Prostate gland (tissue), 2 donors: Measurements from ENCODE around the gene KBTBD6. TPM values are rescaled to one million over a fixed set of nuclear protein-coding genes. Genes with fewer than 3 reads are reported as not detected.
"Not testable (repeated sequence)": the region's sequence is repeated elsewhere in the genome, so short reads cannot be mapped to it uniquely, and the experiment has no call there.

Experiments
- DNase-seq: peaks from one replicate; pipeline ENCODE4 v3.0.0-alpha.2; 2019; ENCODE audit warnings: low spot score
- H3K27ac ChIP-seq, 2 donors: fragments of 200-600 bp; sonication (generic); 2 replicates each; pipeline ENCODE4 v1.5.1; 2017 to 2019
- H3K27me3 ChIP-seq: fragments of 200-600 bp; sonication (generic); replicated peaks from 2 replicates; pipeline ENCODE4 v1.5.1; 2019; ENCODE audit not compliant: insufficient read depth
- H3K36me3 ChIP-seq, 2 donors: fragments of 200-600 bp; sonication (generic); 1 replicate in 1 of 2; 2 replicates in 1 of 2; pipeline versions ENCODE4 v1.5.1 to v1.8.1; 2017 to 2019
- H3K4me1 ChIP-seq: fragments of 200-600 bp; sonication (generic); replicated peaks from 2 replicates; pipeline ENCODE4 v1.5.1; 2019
- H3K4me3 ChIP-seq, 2 donors: fragments of 200-600 bp; sonication (generic); 2 replicates each; pipeline ENCODE4 v1.5.1; 2017 to 2019
- H3K9me3 ChIP-seq: fragments of 200-600 bp; sonication (generic); 2 replicates; pipeline ENCODE4 v1.5.1; 2017
- POLR2A ChIP-seq: fragments of 450-650 bp; IDR thresholded peaks from one replicate; pipeline ENCODE4 v1.6.1; 2016; ENCODE audit warnings: antibody characterized with exemption, mild to moderate bottlenecking
- POLR2AphosphoS5 ChIP-seq: sonication (generic); formaldehyde crosslinking; IDR thresholded peaks from one replicate; pipeline ENCODE4 v1.6.1; 2017; ENCODE audit warnings: antibody characterized with exemption
- WGBS: methylation state at CpG from one replicate; pipeline ENCODE4 v1.1.5; 2018; 5-methylcytosine and 5-hydroxymethylcytosine counted together
- intact Hi-C: fragments of 100-400 bp; cut with DNase I; formaldehyde crosslinking; loops from one replicate; pipeline ENCODE4 v1.14.2; 2022
- total RNA-seq, 2 donors: library from RNA; depleted of rRNA; stranded (reverse); fragments of >200 nt; gene quantifications; one replicate each; pipeline ENCODE4 v1.1.0, GENCODE V29; 2016
- TF ChIP-seq, protein P1 (sequence below), 4 experiments: fragments of 200-600 bp in 2 of 4; fragments of 450-650 bp in 2 of 4; sonication (generic) in 2 of 4; IDR thresholded peaks; 1 replicate in 3 of 4; 2 replicates in 1 of 4; pipeline ENCODE4 v1.5.1; 2016 to 2019; ENCODE audit warnings: antibody characterized with exemption in 4 of 4, mild to moderate bottlenecking in 2 of 4, moderate library complexity in 2 of 4

Gene KBTBD6, protein sequence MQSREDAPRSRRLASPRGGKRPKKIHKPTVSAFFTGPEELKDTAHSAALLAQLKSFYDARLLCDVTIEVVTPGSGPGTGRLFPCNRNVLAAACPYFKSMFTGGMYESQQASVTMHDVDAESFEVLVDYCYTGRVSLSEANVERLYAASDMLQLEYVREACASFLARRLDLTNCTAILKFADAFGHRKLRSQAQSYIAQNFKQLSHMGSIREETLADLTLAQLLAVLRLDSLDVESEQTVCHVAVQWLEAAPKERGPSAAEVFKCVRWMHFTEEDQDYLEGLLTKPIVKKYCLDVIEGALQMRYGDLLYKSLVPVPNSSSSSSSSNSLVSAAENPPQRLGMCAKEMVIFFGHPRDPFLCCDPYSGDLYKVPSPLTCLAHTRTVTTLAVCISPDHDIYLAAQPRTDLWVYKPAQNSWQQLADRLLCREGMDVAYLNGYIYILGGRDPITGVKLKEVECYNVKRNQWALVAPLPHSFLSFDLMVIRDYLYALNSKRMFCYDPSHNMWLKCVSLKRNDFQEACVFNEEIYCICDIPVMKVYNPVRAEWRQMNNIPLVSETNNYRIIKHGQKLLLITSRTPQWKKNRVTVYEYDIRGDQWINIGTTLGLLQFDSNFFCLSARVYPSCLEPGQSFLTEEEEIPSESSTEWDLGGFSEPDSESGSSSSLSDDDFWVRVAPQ
- 10 to 100 TPM; 10.2 to 10.6 TPM for total RNA-seq

DNA sequence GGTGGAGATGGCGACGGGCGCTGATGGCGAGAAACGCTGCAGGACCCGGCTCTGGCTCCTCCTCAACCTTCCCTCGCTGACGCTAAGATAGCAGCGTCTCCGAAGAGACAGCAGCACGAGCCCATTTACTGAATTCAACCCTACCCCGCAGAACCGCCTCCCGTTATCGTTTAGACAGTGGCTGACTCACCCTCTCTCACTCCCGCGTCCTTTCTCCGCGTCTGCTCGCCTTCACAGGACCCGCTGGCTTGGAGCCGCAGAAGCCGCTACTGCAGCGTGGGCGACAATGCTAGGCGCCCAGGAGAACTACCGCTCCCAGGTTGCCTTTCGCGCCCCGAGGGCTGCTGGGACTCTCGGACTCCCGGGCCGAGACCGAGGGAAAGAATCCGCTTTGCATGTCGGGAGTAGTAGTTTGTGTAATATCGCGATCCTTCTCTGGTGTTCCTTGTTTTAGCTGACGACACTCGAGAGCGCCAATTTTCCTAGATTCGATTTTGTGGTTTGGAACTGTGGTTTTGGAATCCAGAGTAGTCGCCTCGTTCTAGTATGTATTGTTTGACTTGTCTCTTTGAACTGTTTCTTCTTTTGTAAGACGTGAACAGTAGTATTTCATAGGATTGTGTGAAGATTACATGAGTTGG, at the start of gene KBTBD6:
TSS of gene KBTBD6 (minus strand) at position 291 of the 641 bp plus-strand sequence. CDS start 291 bp downstream, outside the sequence.
- H3K9me3 ChIP-seq, result no peaks in the 10 kb centered on the region
- peaks cover 3% of the 10 kb centered on the region for H3K4me1 ChIP-seq
- TF ChIP-seq POLR2A (peak; percentile 47), POLR2AphosphoS5 (peak; percentile 99)
- TF ChIP-seq, protein P1, sequence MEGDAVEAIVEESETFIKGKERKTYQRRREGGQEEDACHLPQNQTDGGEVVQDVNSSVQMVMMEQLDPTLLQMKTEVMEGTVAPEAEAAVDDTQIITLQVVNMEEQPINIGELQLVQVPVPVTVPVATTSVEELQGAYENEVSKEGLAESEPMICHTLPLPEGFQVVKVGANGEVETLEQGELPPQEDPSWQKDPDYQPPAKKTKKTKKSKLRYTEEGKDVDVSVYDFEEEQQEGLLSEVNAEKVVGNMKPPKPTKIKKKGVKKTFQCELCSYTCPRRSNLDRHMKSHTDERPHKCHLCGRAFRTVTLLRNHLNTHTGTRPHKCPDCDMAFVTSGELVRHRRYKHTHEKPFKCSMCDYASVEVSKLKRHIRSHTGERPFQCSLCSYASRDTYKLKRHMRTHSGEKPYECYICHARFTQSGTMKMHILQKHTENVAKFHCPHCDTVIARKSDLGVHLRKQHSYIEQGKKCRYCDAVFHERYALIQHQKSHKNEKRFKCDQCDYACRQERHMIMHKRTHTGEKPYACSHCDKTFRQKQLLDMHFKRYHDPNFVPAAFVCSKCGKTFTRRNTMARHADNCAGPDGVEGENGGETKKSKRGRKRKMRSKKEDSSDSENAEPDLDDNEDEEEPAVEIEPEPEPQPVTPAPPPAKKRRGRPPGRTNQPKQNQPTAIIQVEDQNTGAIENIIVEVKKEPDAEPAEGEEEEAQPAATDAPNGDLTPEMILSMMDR (IDR thresholded peaks at IDR 0.05), result no peak
- peak within 1 kb of the TSS; percentile 79 to 80 for H3K27ac ChIP-seq
- peak; percentile 97 for DNase-seq
- peak within 1 kb of the TSS; percentile 65 to 67 for H3K4me3 ChIP-seq
- H3K27me3 ChIP-seq, result no peaks in the 10 kb centered on the region
- under 1% methylated on average over 45 of the region's 45 CpGs for WGBS
- intact Hi-C loops, result loop anchor here (2.0 to 5.0 kb wide), 2 partner anchors 55 to 62 kb away; partner anchors contain the start of gene KBTBD7
- no peaks in the 10 kb centered on the region for H3K36me3 ChIP-seq

DNA sequence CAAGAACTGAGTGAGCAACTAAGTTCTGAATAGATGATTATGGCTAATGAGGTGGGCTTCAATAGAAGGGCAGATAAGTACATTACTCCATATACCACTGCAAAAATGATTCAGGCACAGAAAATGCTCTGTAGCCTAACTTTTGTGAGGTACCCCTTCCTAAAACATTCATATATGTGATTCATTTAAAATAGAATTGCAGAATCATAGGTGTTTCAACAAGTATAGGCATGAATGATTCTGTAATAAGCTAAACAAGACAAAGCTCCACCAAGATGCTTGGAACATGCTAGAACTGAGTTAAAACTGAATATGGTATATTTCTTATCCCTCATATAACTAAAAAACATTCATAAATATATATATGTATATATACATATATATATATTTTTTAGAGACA, 49.6 kb upstream of the KBTBD6 start:
- intact Hi-C loops, result no loop called here
- Histone ChIP-seq H3K9me3 (no peaks in the 10 kb centered on the region), H3K27me3 (no peaks in the 10 kb centered on the region), H3K4me1 (no peaks in the 10 kb centered on the region), H3K4me3 (no peak overlapping the region), H3K36me3 (no peaks in the 10 kb centered on the region), H3K27ac (no peak overlapping the region)
- DNase-seq, result no peak
- no peak for TF ChIP-seq POLR2AphosphoS5
- no peak for TF ChIP-seq POLR2A

DNA sequence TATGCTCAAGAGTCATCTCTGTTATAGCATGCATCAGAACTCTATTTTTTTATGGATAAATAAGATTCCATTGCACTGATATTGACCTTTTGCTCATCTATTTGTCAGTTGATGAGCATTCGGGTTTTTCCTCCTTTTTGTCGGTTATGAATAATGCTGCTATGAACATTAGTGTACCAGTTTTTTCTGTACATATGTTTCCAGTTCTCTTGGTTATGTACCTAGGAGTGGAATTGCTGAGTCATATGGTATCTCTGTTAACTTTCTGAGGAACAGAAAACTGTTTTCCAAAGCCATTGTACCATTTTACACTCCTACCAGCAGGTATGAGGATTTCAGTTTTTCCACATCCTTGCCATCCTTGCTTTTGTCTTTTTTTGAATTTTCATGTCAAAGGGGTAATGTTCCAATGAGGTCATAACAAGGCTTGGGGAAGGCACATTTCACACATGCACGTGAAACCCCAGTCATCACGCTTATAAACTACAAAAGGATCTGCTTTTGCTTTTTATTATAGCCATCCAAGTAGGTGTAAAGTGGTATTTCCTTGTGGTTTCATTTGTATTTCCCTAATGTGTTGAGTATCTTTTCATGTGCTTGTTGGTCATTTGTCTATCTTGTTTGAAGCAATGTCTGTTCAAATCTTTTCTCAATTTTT, 47.1 kb upstream of the KBTBD6 start:
- Histone ChIP-seq H3K36me3 (no peaks in the 10 kb centered on the region), H3K27me3 (no peaks in the 10 kb centered on the region), H3K9me3 (no peaks in the 10 kb centered on the region), H3K4me3 (no peak overlapping the region), H3K4me1 (no peaks in the 10 kb centered on the region), H3K27ac (no peak overlapping the region)
- TF ChIP-seq POLR2A, result no peak
- TF ChIP-seq, protein P1 (IDR thresholded peaks at IDR 0.05), result no peak
- no peak for TF ChIP-seq POLR2AphosphoS5
- intact Hi-C loops, result no loop called here
- no peak for DNase-seq
- 77% methylated on average over 4 of the region's 4 CpGs for WGBS

DNA sequence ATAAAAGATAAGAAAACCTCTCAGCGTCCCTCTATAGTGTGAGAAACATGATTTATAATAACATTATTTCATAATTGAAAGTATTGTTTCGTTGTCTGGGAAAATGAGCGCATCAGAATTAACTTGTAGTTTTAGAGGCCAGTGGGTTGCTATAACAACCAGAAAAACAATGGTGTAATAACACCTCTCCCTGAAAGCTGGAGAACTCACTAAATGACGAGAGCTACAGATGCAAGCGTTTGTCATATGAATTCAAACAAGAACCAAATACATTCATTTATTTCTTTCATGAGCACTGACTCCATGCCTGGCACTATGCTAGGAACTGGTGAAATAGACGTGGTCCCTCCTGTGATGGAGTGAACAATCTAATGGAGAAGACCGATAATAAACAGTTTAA, 45.4 kb upstream of the KBTBD6 start:
- no peaks in the 10 kb centered on the region for H3K9me3 ChIP-seq
- no peak overlapping the region for H3K4me3 ChIP-seq
- DNase-seq, result no peak
- no peaks in the 10 kb centered on the region for H3K4me1 ChIP-seq
- no peak overlapping the region for H3K27ac ChIP-seq
- TF ChIP-seq POLR2AphosphoS5 (no peak), POLR2A (no peak)
- TF ChIP-seq, protein P1 (IDR thresholded peaks at IDR 0.05), result no peak
- intact Hi-C loops, result no loop called here
- H3K36me3 ChIP-seq, result no peaks in the 10 kb centered on the region
- 88% methylated on average over 7 of the region's 7 CpGs for WGBS
- no peaks in the 10 kb centered on the region for H3K27me3 ChIP-seq

DNA sequence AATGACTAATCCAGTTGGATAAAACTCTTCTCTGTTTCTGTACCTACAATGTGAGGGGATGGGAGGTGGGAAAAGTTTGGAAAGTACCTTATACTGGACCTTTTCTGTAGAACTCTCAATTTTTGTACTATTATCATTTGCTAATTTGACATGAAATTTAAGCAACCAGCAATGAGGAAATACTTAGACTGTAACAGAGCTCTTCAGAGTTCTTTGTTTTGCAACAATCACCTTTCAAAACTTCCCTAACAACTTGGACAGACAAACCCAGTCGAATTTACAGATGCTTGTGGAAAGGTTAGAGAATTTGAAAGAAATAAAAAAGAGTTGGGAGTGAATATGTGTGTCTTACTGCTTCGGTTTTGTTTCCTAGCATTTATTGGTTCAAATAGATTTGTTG, 45.0 kb upstream of the KBTBD6 start:
- Histone ChIP-seq H3K36me3 (no peaks in the 10 kb centered on the region), H3K27ac (no peak overlapping the region), H3K4me1 (no peaks in the 10 kb centered on the region), H3K4me3 (no peak overlapping the region), H3K27me3 (no peaks in the 10 kb centered on the region), H3K9me3 (no peaks in the 10 kb centered on the region)
- intact Hi-C loops, result no loop called here
- no peak for DNase-seq
- 40% methylated on average over 2 of the region's 2 CpGs for WGBS
- TF ChIP-seq POLR2A, result no peak
- TF ChIP-seq POLR2AphosphoS5, result no peak
- TF ChIP-seq, protein P1 (IDR thresholded peaks at IDR 0.05), result no peak

DNA sequence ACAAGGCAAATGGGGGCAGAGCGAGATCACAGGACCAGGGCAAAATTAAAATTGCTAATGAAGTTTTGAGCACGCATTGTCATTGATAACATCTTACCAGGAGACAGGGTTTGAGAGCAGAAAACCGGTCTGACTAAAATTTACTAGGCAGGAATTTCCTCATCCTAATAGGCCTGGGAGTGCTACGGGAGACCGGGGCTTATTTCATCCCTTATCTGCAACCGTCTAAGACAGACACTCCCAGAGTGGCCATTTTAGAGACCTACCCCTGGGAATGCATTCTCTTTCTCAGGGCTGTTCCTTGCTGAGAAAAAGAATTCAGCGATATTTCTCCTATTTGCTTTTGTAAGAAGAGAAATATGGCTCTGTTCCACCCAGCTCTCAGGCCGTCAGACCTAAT, 43.0 kb upstream of the KBTBD6 start:
- H3K36me3 ChIP-seq, H3K9me3 ChIP-seq, H3K27ac ChIP-seq, intact Hi-C loops, DNase-seq, H3K4me3 ChIP-seq, H3K27me3 ChIP-seq, H3K4me1 ChIP-seq: not testable (repeated sequence)
- 87% methylated on average over 8 of the region's 8 CpGs for WGBS
